K562 treated with DMSO at 1 percent for 48 hours (cell line): Measurements from ENCODE around the gene RPS14. TPM values are rescaled to one million over a fixed set of nuclear protein-coding genes. Genes with fewer than 3 reads are reported as not detected.

Experiments used
- total RNA-seq: library from RNA; unstranded; fragments of 300-600 nt; gene quantifications from 2 replicates; pipeline ENCODE4 v1.2.3, GENCODE V29; 2022; ENCODE audit warnings: low replicate concordance; ENCODE audit errors: extremely low read depth

Gene RPS14
- 1,496 and 6,392 TPM in 2 replicates for total RNA-seq

DNA sequence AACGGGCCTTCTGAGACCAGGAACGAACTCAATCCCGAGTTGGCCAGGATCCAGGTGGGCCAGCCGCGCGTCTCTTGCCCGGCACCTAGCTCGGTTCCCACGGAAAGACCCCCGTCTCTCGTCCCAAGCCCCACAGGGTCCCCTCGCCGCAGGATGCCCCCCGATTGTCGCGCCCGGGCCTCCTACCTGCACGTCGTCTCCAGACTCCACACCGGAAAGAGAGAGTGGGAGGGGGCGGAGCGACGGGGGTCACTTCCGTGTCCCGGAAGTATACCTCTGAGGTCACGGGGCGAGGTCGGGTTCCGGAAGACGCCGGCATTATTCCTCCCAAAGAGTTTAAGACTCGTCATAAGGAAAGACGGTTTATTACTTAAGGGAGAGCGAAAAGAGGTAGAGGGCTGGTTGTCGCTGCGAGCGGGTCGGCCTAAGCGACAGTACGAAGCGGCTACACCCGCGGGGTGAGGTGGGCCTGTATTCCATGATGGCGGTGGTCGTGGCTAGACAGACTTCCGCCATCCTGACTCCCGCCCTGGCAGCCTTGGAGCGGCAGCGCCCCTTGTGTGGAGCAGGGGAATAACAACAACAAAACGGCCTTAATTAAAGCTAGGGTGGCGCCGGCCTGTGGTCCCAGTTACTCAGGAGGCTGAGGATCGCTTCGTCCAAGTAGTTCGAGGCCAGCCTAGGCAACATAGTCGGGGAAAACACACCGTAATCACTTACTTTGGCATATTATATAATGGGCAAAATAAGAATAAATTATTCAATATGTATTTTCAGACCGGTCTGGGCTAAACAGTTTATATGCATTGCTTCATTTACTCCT is at the start of gene RPS14:
TSS of gene RPS14 (minus strand) at position 223 of the 823 bp plus-strand sequence. CDS start 2,006 bp downstream, outside the sequence.

DNA sequence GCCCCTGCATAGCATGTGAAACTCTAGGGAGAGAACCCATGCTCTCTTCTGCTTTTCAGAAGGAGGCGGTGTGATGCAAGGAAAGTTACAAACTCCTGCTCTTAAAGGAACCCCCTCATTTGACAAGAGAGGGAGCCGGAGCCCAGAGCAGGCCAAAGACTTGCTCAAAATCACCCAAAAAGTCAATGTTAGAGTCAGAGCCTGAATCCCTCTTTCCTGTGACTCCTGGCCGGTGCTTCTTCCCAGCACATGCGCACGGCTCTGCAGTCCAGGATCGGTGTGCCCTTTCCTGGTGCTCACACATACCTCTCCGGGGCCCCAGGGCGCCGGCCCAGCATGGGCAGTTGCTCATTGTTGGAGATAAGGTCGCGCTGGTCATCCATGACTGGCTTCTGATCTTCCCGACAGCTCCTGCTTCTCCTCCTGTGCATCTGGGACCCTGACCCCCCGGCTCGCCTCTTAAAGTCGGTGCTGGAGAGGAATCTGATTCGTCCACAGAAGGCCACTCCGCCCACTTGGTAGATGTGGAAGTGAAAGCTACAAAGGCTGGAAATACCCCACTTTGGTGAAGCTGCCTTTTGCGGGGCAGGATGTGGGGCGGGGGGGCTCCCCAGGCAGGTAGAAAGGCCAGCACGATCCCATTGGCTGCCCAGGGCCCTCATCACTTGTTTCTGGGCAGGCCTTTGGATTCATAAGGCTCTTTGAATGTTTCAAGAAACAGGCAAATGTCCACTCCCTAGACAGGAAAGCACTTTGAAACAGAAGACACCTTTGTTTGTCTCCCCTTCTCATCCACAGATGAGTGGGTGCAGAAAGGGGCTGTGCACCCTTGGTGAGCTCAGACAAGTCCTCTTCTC is 37.0 kb downstream of the RPS14 start, which contains the start of gene CD74:
TSS of gene CD74 (minus strand) at position 592 of the 857 bp plus-strand sequence. CDS start at position 431, 161 bp downstream.

Other genes with a start within 250 kb of the RPS14 start
- gene CAMK2A, start 160.0 kb downstream of the RPS14 start, total RNA-seq: not detected in 2 replicates
- not detected in 2 replicates for gene ARSI, start 146.8 kb downstream of the RPS14 start, total RNA-seq
- gene TCOF1, start 92.0 kb downstream of the RPS14 start, total RNA-seq: not detected in 2 replicates
- gene CD74, start 36.8 kb downstream of the RPS14 start, total RNA-seq: not detected in 2 replicates
- gene NDST1, start 58.4 kb upstream of the RPS14 start, total RNA-seq: not detected in 2 replicates
- not detected in 2 replicates for gene SYNPO, start 190.9 kb upstream of the RPS14 start, total RNA-seq
- not detected in 2 replicates for gene MYOZ3, start 211.5 kb upstream of the RPS14 start, total RNA-seq